Head of caudate nucleus (tissue), 42 donors: ENCODE measurements around the gene MFSD2B.

ENCODE experiments used
- DNase-seq, 42 donors: peaks; one replicate each; pipeline versions ENCODE4 v3.0.0 to v3.0.0-alpha.2; 2020 to 2021; ENCODE audit warnings: mixed read lengths in 7 of 42
- intact Hi-C: fragments of 100-400 bp; cut with DNase I; formaldehyde crosslinking; loops from one replicate; pipeline ENCODE4 v1.15.0; 2022

Gene MFSD2B

GRCh38 chr2:24046930-24047702 lies 37.2 kb downstream of the MFSD2B start, which contains the start of gene WDCP:
Gene WDCP, minus strand, starts transcription at chr2:24047391. Its CDS starts 7,897 bp downstream, at chr2:24039494.
- peak; percentile 91 to 100 (median 98) for DNase-seq
- intact Hi-C loops, result loop anchor here (10.0 kb wide), 1 partner anchor 122 kb away; the partner anchor contains the start of gene ATAD2B

GRCh38 chr2:24047703-24048033 lies 37.8 kb downstream of the MFSD2B start:
- intact Hi-C loops, result loop anchor here (10.0 kb wide), 1 partner anchor 123 kb away; the partner anchor contains the start of gene ATAD2B
- no peak for DNase-seq

GRCh38 chr2:24048769-24049484 lies 39.0 kb downstream of the MFSD2B start:
- DNase-seq, result peak in 4 of 42 donors; percentile 13 to 42 (median 27)
- intact Hi-C loops, result loop anchor here (10.0 kb wide), 1 partner anchor 124 kb away; the partner anchor contains the start of gene ATAD2B

GRCh38 chr2:24049485-24050021 lies 39.7 kb downstream of the MFSD2B start, which contains the start of gene FKBP1B:
Gene FKBP1B, plus strand, starts transcription at chr2:24049741. Its CDS starts 109 bp downstream, at chr2:24049850.
- intact Hi-C loops, result loop anchor here (10.0 kb wide), 1 partner anchor 125 kb away; the partner anchor contains the start of gene ATAD2B
- peak; percentile 18 to 91 (median 72) for DNase-seq

GRCh38 chr2:24050041-24050979 lies 40.4 kb downstream of the MFSD2B start:
- intact Hi-C loops, result no loop called here
- DNase-seq, result peak in 37 of 42 donors; percentile 20 to 72 (median 42)

GRCh38 chr2:24051833-24052232 lies 41.9 kb downstream of the MFSD2B start:
- intact Hi-C loops, result no loop called here
- DNase-seq, result peak in 9 of 42 donors; percentile 12 to 53 (median 26)

- intact Hi-C loops, result no loop called here
- no peak for DNase-seq
Measured at GRCh38 chr2:24052951-24053350, 43.1 kb downstream of the MFSD2B start.

GRCh38 chr2:24054366-24055010 lies 44.6 kb downstream of the MFSD2B start:
- intact Hi-C loops, result no loop called here
- DNase-seq, result no peak

GRCh38 chr2:24055750-24056149 lies 45.9 kb downstream of the MFSD2B start:
- DNase-seq, result no peak
- intact Hi-C loops, result no loop called here

- no peak for DNase-seq
- intact Hi-C loops, result no loop called here
Measured at GRCh38 chr2:24058564-24059271, 48.8 kb downstream of the MFSD2B start.

GRCh38 chr2:24065341-24065740 lies 55.5 kb downstream of the MFSD2B start:
- DNase-seq, result no peak
- intact Hi-C loops, result no loop called here

- intact Hi-C loops, result loop anchor here (10.0 kb wide), 1 partner anchor 53 kb away; the partner anchor contains the start of genes FAM228B and PFN4
- DNase-seq, result no peak
Measured at GRCh38 chr2:24072259-24072658, 62.4 kb downstream of the MFSD2B start.

- no peak for DNase-seq
- intact Hi-C loops, result loop anchor here (10.0 kb wide), 1 partner anchor 51 kb away; the partner anchor contains the start of genes FAM228B and PFN4
Measured at GRCh38 chr2:24073816-24074215, 63.9 kb downstream of the MFSD2B start.

- intact Hi-C loops, result loop anchor here (10.0 kb wide), 1 partner anchor 50 kb away; the partner anchor contains the start of genes FAM228B and PFN4
- DNase-seq, result no peak
Measured at GRCh38 chr2:24075259-24075658, 65.4 kb downstream of the MFSD2B start.
